ENCODE results near the gene THNSL1.

DNA sequence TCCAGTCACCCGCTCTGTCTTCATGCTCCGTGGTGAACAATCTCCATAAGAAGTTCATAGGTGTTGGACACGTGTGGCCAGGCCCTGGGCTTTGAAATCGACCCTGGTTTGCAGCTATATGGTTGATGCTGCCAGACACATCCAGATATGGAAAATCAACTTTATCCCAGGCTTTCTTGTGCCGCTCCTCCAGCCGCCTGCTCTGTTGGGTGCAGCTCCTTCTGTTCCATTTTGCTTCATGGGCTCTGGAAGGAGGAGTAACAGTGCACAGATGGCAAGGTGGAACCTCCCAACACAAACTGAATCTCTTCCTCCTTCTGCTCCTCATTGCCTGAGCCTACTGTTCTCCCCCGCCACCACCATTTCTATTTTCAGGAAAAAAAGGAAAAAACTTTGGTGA is 44.7 kb downstream of the THNSL1 start:
- TF ChIP-seq, protein P1, sequence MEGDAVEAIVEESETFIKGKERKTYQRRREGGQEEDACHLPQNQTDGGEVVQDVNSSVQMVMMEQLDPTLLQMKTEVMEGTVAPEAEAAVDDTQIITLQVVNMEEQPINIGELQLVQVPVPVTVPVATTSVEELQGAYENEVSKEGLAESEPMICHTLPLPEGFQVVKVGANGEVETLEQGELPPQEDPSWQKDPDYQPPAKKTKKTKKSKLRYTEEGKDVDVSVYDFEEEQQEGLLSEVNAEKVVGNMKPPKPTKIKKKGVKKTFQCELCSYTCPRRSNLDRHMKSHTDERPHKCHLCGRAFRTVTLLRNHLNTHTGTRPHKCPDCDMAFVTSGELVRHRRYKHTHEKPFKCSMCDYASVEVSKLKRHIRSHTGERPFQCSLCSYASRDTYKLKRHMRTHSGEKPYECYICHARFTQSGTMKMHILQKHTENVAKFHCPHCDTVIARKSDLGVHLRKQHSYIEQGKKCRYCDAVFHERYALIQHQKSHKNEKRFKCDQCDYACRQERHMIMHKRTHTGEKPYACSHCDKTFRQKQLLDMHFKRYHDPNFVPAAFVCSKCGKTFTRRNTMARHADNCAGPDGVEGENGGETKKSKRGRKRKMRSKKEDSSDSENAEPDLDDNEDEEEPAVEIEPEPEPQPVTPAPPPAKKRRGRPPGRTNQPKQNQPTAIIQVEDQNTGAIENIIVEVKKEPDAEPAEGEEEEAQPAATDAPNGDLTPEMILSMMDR (IDR thresholded peaks at IDR 0.05), result no peak
- no peak for TF ChIP-seq EP300 (IDR thresholded peaks at IDR 0.05)
